ENCODE data around the gene GABRB1. TPM values are rescaled to one million over a fixed set of nuclear protein-coding genes. Genes with fewer than 3 reads are reported as not detected.

GABRB1 gene
- polyA plus RNA-seq, 2 of the 4 experiments (the other 2 are of a cell fraction), result not detected

DNA sequence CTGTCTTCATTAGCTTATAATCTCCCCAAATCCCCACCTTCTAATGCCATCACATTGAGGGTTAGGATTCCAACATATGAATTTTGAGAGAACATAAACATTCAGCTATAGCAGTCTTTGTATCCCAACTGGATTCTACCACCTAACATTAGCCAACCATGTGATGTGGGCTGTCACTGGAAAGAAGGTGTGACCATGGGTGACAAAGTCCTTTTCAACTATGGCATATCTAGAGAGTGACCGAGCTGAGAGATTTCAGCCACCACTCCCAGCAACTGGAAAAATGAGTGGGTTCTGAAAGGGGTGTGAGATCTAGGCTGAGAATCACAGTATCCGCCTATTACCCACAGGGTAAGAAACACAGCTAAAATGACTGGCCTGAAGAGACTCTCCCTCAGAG is 22.1 kb downstream of the GABRB1 start:
- Histone ChIP-seq H3K4me1 (no peaks in the 10 kb centered on the region), H3K9me3 (no peaks in the 10 kb centered on the region), H3K4me3 (no peak overlapping the region), H3K4me2 (no peak overlapping the region), H3K27ac (no peak overlapping the region)
- 4% methylated on average over 2 of the region's 2 CpGs for WGBS (ENCODE audit: missing lambda C conversion rate)
- no peak for ATAC-seq
- TF ChIP-seq, protein P1, sequence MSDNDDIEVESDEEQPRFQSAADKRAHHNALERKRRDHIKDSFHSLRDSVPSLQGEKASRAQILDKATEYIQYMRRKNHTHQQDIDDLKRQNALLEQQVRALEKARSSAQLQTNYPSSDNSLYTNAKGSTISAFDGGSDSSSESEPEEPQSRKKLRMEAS (IDR thresholded peaks at IDR 0.05), result no peak
- TF ChIP-seq CTCF (IDR thresholded peaks at IDR 0.05), result no peak
- TF ChIP-seq TFCP2L1 (CRISPR knock-in tag; IDR thresholded peaks at IDR 0.05), result no peak
- no peak for TF ChIP-seq HOXB5 (CRISPR knock-in tag; IDR thresholded peaks at IDR 0.05)
- no peak for TF ChIP-seq MAFK (IDR thresholded peaks at IDR 0.05; ENCODE audit: partially characterized antibody)
- no peak for TF ChIP-seq ESRRA (IDR thresholded peaks at IDR 0.05; ENCODE audit: borderline replicate concordance, low read length)
- no peak for TF ChIP-seq EHMT2 (IDR thresholded peaks at IDR 0.05; ENCODE audit: low read depth)
- TF ChIP-seq NPAS2 (CRISPR knock-in tag; IDR thresholded peaks at IDR 0.05; ENCODE audit: borderline replicate concordance), result no peak
- no peak for TF ChIP-seq TP53 (CRISPR knock-in tag; IDR thresholded peaks at IDR 0.05)
- no peak for TF ChIP-seq KDM5A (IDR thresholded peaks at IDR 0.05)
- TF ChIP-seq GATA3 (IDR thresholded peaks at IDR 0.05; ENCODE audit: borderline replicate concordance), result no peak
- TF ChIP-seq RCOR1 (IDR thresholded peaks at IDR 0.05; ENCODE audit: low read depth, low read length), result no peak
- TF ChIP-seq ATOH8 (CRISPR knock-in tag; IDR thresholded peaks at IDR 0.05; ENCODE audit: low read depth), result no peak
- TF ChIP-seq KDM1A (IDR thresholded peaks at IDR 0.05; ENCODE audit: low read depth), result no peak
- no peak for TF ChIP-seq HOXA7 (CRISPR knock-in tag; IDR thresholded peaks at IDR 0.05)
- no peak for TF ChIP-seq SREBF2 (IDR thresholded peaks at IDR 0.05)
- ChIA-PET CTCF (no interaction called here), POLR2A (no interaction called here)
- no peak for DNase-seq (ENCODE audit: low read depth in 1 of 2, low spot score in 1 of 2)
- FAIRE-seq, result no peak

DNA sequence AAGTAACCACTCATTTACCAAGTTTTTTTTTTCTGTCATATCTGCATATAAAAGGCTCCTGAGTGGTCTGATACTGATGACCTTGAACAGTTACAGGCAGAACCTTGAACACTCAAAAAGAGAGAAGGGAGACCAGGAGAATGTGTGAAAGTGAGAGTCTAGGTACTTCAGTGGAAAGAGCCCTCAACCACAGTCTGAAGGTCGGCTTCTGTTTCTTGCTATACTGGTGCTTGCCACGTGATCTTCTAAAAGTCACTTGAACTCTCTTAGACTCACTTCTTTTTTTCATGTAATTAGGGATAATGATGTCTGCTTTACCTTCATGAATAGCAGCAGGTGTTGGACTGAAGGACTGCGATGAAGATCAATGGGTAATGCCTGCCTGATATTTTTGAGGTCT is 22.8 kb downstream of the GABRB1 start:
- TF ChIP-seq CBX2 (IDR thresholded peaks at IDR 0.05; ENCODE audit: borderline replicate concordance, low read depth), result no peak
- no peak overlapping the region for H3K27ac ChIP-seq
- POLR2A ChIA-PET, result no interaction called here
- CTCF ChIA-PET, result no interaction called here
- H3K4me1 ChIP-seq, result no peaks in the 10 kb centered on the region
- H3K4me3 ChIP-seq, result no peak overlapping the region
- FAIRE-seq, result no peak
- no peak for ATAC-seq
- no peaks in the 10 kb centered on the region for H3K9me3 ChIP-seq
- WGBS (ENCODE audit: missing lambda C conversion rate), result 0% methylated on average over 3 of the region's 3 CpGs
- no peak for DNase-seq (ENCODE audit: low read depth in 1 of 2, low spot score in 1 of 2)
- H3K4me2 ChIP-seq, result no peak overlapping the region

- CTCF ChIA-PET, result no interaction called here
- WGBS (ENCODE audit: missing lambda C conversion rate), result 0% methylated on average over 2 of the region's 2 CpGs
- Histone ChIP-seq H3K9me3 (no peaks in the 10 kb centered on the region), H3K4me1 (no peaks in the 10 kb centered on the region), H3K27ac (no peak overlapping the region), H3K4me3 (no peak overlapping the region), H3K4me2 (no peak overlapping the region)
- TF ChIP-seq GATA3 (IDR thresholded peaks at IDR 0.05; ENCODE audit: borderline replicate concordance), result no peak
- TF ChIP-seq CEBPB (IDR thresholded peaks at IDR 0.05), result no peak
- no peak for TF ChIP-seq HOXA7 (CRISPR knock-in tag; IDR thresholded peaks at IDR 0.05)
- no peak for TF ChIP-seq BHLHE40 (IDR thresholded peaks at IDR 0.05; ENCODE audit: low read depth, low read length)
- TF ChIP-seq CHD4 (IDR thresholded peaks at IDR 0.05; ENCODE audit: borderline replicate concordance), result no peak
- no peak for TF ChIP-seq KDM5A (IDR thresholded peaks at IDR 0.05)
- no peak for TF ChIP-seq MYC (IDR thresholded peaks at IDR 0.05; ENCODE audit: borderline replicate concordance, low read length)
- no peak for TF ChIP-seq MAZ (IDR thresholded peaks at IDR 0.05; ENCODE audit: borderline replicate concordance, low read depth, low read length)
- TF ChIP-seq EP300 (IDR thresholded peaks at IDR 0.05), result no peak
- TF ChIP-seq, protein P2, sequence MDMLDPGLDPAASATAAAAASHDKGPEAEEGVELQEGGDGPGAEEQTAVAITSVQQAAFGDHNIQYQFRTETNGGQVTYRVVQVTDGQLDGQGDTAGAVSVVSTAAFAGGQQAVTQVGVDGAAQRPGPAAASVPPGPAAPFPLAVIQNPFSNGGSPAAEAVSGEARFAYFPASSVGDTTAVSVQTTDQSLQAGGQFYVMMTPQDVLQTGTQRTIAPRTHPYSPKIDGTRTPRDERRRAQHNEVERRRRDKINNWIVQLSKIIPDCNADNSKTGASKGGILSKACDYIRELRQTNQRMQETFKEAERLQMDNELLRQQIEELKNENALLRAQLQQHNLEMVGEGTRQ (IDR thresholded peaks at IDR 0.05), result no peak
- TF ChIP-seq, protein P3, sequence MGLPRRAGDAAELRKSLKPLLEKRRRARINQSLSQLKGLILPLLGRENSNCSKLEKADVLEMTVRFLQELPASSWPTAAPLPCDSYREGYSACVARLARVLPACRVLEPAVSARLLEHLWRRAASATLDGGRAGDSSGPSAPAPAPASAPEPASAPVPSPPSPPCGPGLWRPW (IDR thresholded peaks at IDR 0.05), result no peak
- no peak for TF ChIP-seq FOSB (CRISPR knock-in tag; IDR thresholded peaks at IDR 0.05)
- no peak for TF ChIP-seq RFX5 (IDR thresholded peaks at IDR 0.05)
- DNase-seq (ENCODE audit: low read depth in 1 of 2, low spot score in 1 of 2) (no peak), FAIRE-seq (no peak), ATAC-seq (no peak)
- POLR2A ChIA-PET, result no interaction called here
Observed at GRCh38 chr4:47057991-47058390, 26.6 kb downstream of the GABRB1 start.
